ENCODE measurements around the gene PALLD. TPM values are rescaled to one million over a fixed set of nuclear protein-coding genes. Genes with fewer than 3 reads are reported as not detected.

PALLD gene
- polyA plus RNA-seq, 3 donors = 6.1 to 11.8 (median 9.9) TPM

DNA sequence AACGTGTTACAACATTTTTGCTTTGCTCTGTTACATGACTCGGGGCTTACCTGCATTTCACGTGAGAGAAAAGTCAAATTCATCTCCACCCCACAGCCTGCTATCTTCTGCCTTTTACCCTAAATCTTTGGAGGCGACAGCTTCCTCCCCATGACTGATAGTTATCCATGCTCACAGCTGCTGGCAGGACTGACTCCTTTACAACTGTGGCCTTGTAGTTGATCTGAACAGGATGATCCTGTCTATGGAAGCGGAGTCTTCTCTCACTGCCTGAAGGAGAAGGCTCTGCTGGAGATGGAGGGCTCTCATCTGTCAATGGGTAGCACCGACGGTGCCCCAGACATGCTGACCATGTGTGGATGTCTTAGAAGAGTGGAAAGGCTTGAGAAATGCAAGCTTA is 362.2 kb downstream of the PALLD start:
- Mint-ChIP-seq H3K36me3 (no peaks in the 10 kb centered on the region), H3K27me3 (ENCODE audit: low read depth in 3 of 3) (peaks cover 0 to 3% (median 2%) of the 10 kb centered on the region in 3 donors), H3K4me1 (peaks cover 12% of the 10 kb centered on the region), H3K27ac (no peak overlapping the region), H3K4me3 (no peak overlapping the region), H3K9me3 (no peaks in the 10 kb centered on the region)
- TF ChIP-seq, protein P1, sequence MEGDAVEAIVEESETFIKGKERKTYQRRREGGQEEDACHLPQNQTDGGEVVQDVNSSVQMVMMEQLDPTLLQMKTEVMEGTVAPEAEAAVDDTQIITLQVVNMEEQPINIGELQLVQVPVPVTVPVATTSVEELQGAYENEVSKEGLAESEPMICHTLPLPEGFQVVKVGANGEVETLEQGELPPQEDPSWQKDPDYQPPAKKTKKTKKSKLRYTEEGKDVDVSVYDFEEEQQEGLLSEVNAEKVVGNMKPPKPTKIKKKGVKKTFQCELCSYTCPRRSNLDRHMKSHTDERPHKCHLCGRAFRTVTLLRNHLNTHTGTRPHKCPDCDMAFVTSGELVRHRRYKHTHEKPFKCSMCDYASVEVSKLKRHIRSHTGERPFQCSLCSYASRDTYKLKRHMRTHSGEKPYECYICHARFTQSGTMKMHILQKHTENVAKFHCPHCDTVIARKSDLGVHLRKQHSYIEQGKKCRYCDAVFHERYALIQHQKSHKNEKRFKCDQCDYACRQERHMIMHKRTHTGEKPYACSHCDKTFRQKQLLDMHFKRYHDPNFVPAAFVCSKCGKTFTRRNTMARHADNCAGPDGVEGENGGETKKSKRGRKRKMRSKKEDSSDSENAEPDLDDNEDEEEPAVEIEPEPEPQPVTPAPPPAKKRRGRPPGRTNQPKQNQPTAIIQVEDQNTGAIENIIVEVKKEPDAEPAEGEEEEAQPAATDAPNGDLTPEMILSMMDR (IDR thresholded peaks at IDR 0.05) = no peak
- Histone ChIP-seq H3K4me3 (replicated peaks in 1 of 3; ENCODE audit: low read depth in 2 of 3, low read length in 3 of 3) (no peak overlapping the region), H3K36me3 (replicated peaks in 1 of 2; ENCODE audit: control insufficient read depth in 1 of 2, insufficient read depth in 2 of 2, low read length in 2 of 2) (no peaks in the 10 kb centered on the region), H3K27ac (ENCODE audit: low read depth in 1 of 2, low read length in 2 of 2) (no peak overlapping the region), H3K9ac (ENCODE audit: insufficient read depth, low read length, poor library complexity, severe bottlenecking) (no peak overlapping the region), H3K79me2 (ENCODE audit: insufficient read depth, low read length) (no peaks in the 10 kb centered on the region), H4K20me1 (ENCODE audit: insufficient read depth, low read length) (no peaks in the 10 kb centered on the region), H2AFZ (ENCODE audit: insufficient read depth, low read depth, low read length, poor library complexity, severe bottlenecking) (no peak overlapping the region), H3K4me1 (ENCODE audit: control insufficient read depth in 1 of 2, insufficient read depth in 2 of 2, low read length in 2 of 2) (peaks cover 6 to 8% of the 10 kb centered on the region in 2 donors), H3K9me3 (replicated peaks in 1 of 2; ENCODE audit: control insufficient read depth in 1 of 2, insufficient read depth in 1 of 2, low read length in 2 of 2) (no peaks in the 10 kb centered on the region), H3K27me3 (ENCODE audit: control insufficient read depth in 2 of 2, insufficient read depth in 2 of 2, low read length in 2 of 2) (no peaks in the 10 kb centered on the region), H3K4me2 (replicated peaks; ENCODE audit: extremely low read depth, low read length, poor library complexity, severe bottlenecking) (no peak overlapping the region)
- intact Hi-C loops (cut with micrococcal nuclease) = no loop called here
- WGBS (ENCODE audit: insufficient coverage) = 83% methylated on average over 5 of the region's 7 CpGs
- no peak for DNase-seq

DNA sequence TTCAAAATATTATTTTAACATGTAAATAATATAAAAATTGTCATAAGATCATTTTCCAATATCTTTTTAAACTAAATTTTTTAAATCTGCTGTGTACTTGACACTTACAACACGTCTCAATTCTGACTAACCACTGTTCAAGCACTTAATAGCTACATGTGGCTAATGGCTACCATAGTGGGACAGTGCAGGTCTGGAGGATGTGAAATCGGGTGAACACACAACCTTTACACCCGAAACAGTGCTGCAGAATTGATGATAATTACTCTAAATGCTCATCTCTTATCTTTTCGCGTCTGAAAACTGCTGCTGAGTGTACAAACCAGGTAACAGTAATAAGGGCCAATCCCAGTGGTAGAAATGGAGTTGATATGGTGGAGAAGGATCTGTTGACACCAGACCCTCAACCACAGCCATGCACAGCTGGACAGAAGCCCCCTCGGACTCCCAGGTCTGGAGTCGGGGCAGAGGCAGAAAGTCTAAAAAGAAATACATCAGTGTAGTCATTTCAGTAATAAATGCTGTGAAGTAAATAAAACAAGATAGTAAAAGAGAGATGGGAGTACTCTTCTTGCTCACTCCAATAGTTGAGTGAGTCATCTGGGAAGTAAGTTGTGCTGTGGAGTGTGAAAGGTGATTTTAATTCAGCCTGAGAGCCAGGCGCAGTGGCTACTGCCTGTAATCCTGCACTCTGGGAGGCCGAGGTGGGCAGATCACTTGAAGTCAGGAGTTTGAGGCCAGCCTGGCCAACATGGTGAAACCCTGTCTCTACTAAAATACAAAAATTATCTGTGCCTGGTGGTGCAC is 363.2 kb downstream of the PALLD start:
- H3K4me2 ChIP-seq (replicated peaks; ENCODE audit: extremely low read depth, low read length, poor library complexity, severe bottlenecking) = no peak overlapping the region
- Mint-ChIP-seq H3K27me3 (ENCODE audit: low read depth in 3 of 3) (peaks cover 0 to 4% (median 2%) of the 10 kb centered on the region in 3 donors), H3K9me3 (no peaks in the 10 kb centered on the region), H3K36me3 (no peaks in the 10 kb centered on the region), H3K4me1 (peaks cover 4% of the 10 kb centered on the region), H3K27ac (no peak overlapping the region), H3K4me3 (no peak overlapping the region)
- H3K9me3 ChIP-seq (replicated peaks in 1 of 2; ENCODE audit: control insufficient read depth in 1 of 2, insufficient read depth in 1 of 2, low read length in 2 of 2) = no peaks in the 10 kb centered on the region
- no peak overlapping the region for H3K27ac ChIP-seq (ENCODE audit: low read depth in 1 of 2, low read length in 2 of 2)
- 94% methylated on average over 2 of the region's 9 CpGs for WGBS (ENCODE audit: insufficient coverage)
- H3K4me1 ChIP-seq (ENCODE audit: control insufficient read depth in 1 of 2, insufficient read depth in 2 of 2, low read length in 2 of 2) = no peaks in the 10 kb centered on the region
- TF ChIP-seq, protein P1 (IDR thresholded peaks at IDR 0.05) = no peak
- no peak for DNase-seq
- H4K20me1 ChIP-seq (ENCODE audit: insufficient read depth, low read length) = no peaks in the 10 kb centered on the region
- H3K4me3 ChIP-seq (replicated peaks in 1 of 3; ENCODE audit: low read depth in 2 of 3, low read length in 3 of 3) = no peak overlapping the region
- no peaks in the 10 kb centered on the region for H3K27me3 ChIP-seq (ENCODE audit: control insufficient read depth in 2 of 2, insufficient read depth in 2 of 2, low read length in 2 of 2)
- no peak overlapping the region for H2AFZ ChIP-seq (ENCODE audit: insufficient read depth, low read depth, low read length, poor library complexity, severe bottlenecking)
- H3K36me3 ChIP-seq (replicated peaks in 1 of 2; ENCODE audit: control insufficient read depth in 1 of 2, insufficient read depth in 2 of 2, low read length in 2 of 2) = no peaks in the 10 kb centered on the region
- H3K9ac ChIP-seq (ENCODE audit: insufficient read depth, low read length, poor library complexity, severe bottlenecking) = no peak overlapping the region
- H3K79me2 ChIP-seq (ENCODE audit: insufficient read depth, low read length) = no peaks in the 10 kb centered on the region
- intact Hi-C loops (cut with micrococcal nuclease) = no loop called here

Data from CD14-positive monocyte (primary cell).